ENCODE data around the gene NFIA. TPM values are rescaled to one million over a fixed set of nuclear protein-coding genes. Genes with fewer than 3 reads are reported as not detected.

Gene NFIA
- total and polyA plus RNA-seq, 9 of the 15 experiments (the other 6 are each of a cell fraction or from before 2014, with no cell fraction given), result 5.3 to 24.9 (median 9.8) TPM

GRCh38 chr1:61453111-61453961 is 371.0 kb downstream of the NFIA start (continued):
- no peak for TF ChIP-seq NCOA4 (IDR thresholded peaks at IDR 0.05; ENCODE audit: partially characterized antibody)
- TF ChIP-seq, protein P1, sequence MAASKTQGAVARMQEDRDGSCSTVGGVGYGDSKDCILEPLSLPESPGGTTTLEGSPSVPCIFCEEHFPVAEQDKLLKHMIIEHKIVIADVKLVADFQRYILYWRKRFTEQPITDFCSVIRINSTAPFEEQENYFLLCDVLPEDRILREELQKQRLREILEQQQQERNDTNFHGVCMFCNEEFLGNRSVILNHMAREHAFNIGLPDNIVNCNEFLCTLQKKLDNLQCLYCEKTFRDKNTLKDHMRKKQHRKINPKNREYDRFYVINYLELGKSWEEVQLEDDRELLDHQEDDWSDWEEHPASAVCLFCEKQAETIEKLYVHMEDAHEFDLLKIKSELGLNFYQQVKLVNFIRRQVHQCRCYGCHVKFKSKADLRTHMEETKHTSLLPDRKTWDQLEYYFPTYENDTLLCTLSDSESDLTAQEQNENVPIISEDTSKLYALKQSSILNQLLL (CRISPR knock-in tag; IDR thresholded peaks at IDR 0.05; ENCODE audit: borderline replicate concordance), result no peak
- TF ChIP-seq MCM5 (IDR thresholded peaks at IDR 0.05; ENCODE audit: low read depth), result no peak
- TF ChIP-seq IRF2 (CRISPR knock-in tag; IDR thresholded peaks at IDR 0.05), result no peak
- TF ChIP-seq CHD1 (IDR thresholded peaks at IDR 0.05; ENCODE audit: low read length), result no peak
- TF ChIP-seq BCOR (IDR thresholded peaks at IDR 0.05), result no peak; the same call in 1 of the 2 replicates
- no peak for TF ChIP-seq TCFL5 (CRISPR knock-in tag; conservative IDR thresholded peaks at IDR 0.05)
- no peak for TF ChIP-seq NCOA1 (IDR thresholded peaks at IDR 0.05; ENCODE audit: low read depth)
- TF ChIP-seq, protein P2, sequence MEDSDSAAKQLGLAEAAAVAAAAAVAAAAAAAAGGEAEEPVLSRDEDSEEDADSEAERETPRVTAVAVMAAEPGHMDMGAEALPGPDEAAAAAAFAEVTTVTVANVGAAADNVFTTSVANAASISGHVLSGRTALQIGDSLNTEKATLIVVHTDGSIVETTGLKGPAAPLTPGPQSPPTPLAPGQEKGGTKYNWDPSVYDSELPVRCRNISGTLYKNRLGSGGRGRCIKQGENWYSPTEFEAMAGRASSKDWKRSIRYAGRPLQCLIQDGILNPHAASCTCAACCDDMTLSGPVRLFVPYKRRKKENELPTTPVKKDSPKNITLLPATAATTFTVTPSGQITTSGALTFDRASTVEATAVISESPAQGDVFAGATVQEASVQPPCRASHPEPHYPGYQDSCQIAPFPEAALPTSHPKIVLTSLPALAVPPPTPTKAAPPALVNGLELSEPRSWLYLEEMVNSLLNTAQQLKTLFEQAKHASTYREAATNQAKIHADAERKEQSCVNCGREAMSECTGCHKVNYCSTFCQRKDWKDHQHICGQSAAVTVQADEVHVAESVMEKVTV (CRISPR knock-in tag; IDR thresholded peaks at IDR 0.05), result peak; percentile 54; the same call in 1 of the 2 replicates
- TF ChIP-seq CAMTA2 (CRISPR knock-in tag; conservative IDR thresholded peaks at IDR 0.05), result no peak
- TF ChIP-seq, protein P3, sequence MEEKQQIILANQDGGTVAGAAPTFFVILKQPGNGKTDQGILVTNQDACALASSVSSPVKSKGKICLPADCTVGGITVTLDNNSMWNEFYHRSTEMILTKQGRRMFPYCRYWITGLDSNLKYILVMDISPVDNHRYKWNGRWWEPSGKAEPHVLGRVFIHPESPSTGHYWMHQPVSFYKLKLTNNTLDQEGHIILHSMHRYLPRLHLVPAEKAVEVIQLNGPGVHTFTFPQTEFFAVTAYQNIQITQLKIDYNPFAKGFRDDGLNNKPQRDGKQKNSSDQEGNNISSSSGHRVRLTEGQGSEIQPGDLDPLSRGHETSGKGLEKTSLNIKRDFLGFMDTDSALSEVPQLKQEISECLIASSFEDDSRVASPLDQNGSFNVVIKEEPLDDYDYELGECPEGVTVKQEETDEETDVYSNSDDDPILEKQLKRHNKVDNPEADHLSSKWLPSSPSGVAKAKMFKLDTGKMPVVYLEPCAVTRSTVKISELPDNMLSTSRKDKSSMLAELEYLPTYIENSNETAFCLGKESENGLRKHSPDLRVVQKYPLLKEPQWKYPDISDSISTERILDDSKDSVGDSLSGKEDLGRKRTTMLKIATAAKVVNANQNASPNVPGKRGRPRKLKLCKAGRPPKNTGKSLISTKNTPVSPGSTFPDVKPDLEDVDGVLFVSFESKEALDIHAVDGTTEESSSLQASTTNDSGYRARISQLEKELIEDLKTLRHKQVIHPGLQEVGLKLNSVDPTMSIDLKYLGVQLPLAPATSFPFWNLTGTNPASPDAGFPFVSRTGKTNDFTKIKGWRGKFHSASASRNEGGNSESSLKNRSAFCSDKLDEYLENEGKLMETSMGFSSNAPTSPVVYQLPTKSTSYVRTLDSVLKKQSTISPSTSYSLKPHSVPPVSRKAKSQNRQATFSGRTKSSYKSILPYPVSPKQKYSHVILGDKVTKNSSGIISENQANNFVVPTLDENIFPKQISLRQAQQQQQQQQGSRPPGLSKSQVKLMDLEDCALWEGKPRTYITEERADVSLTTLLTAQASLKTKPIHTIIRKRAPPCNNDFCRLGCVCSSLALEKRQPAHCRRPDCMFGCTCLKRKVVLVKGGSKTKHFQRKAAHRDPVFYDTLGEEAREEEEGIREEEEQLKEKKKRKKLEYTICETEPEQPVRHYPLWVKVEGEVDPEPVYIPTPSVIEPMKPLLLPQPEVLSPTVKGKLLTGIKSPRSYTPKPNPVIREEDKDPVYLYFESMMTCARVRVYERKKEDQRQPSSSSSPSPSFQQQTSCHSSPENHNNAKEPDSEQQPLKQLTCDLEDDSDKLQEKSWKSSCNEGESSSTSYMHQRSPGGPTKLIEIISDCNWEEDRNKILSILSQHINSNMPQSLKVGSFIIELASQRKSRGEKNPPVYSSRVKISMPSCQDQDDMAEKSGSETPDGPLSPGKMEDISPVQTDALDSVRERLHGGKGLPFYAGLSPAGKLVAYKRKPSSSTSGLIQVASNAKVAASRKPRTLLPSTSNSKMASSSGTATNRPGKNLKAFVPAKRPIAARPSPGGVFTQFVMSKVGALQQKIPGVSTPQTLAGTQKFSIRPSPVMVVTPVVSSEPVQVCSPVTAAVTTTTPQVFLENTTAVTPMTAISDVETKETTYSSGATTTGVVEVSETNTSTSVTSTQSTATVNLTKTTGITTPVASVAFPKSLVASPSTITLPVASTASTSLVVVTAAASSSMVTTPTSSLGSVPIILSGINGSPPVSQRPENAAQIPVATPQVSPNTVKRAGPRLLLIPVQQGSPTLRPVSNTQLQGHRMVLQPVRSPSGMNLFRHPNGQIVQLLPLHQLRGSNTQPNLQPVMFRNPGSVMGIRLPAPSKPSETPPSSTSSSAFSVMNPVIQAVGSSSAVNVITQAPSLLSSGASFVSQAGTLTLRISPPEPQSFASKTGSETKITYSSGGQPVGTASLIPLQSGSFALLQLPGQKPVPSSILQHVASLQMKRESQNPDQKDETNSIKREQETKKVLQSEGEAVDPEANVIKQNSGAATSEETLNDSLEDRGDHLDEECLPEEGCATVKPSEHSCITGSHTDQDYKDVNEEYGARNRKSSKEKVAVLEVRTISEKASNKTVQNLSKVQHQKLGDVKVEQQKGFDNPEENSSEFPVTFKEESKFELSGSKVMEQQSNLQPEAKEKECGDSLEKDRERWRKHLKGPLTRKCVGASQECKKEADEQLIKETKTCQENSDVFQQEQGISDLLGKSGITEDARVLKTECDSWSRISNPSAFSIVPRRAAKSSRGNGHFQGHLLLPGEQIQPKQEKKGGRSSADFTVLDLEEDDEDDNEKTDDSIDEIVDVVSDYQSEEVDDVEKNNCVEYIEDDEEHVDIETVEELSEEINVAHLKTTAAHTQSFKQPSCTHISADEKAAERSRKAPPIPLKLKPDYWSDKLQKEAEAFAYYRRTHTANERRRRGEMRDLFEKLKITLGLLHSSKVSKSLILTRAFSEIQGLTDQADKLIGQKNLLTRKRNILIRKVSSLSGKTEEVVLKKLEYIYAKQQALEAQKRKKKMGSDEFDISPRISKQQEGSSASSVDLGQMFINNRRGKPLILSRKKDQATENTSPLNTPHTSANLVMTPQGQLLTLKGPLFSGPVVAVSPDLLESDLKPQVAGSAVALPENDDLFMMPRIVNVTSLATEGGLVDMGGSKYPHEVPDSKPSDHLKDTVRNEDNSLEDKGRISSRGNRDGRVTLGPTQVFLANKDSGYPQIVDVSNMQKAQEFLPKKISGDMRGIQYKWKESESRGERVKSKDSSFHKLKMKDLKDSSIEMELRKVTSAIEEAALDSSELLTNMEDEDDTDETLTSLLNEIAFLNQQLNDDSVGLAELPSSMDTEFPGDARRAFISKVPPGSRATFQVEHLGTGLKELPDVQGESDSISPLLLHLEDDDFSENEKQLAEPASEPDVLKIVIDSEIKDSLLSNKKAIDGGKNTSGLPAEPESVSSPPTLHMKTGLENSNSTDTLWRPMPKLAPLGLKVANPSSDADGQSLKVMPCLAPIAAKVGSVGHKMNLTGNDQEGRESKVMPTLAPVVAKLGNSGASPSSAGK (IDR thresholded peaks at IDR 0.05), result no peak
- no peak for TF ChIP-seq XRCC3 (IDR thresholded peaks at IDR 0.05)
